ENCODE results near the gene ACOT7. TPM values are rescaled to one million over a fixed set of nuclear protein-coding genes. Genes with fewer than 3 reads are reported as not detected.

The ACOT7 gene
- total RNA-seq, 4 donors from 2014 or later, result 18.6 to 29.4 (median 23.2) TPM

GRCh38 chr1:6273380-6273891 lies 120.1 kb downstream of the ACOT7 start:
- TF ChIP-seq EP300 (IDR thresholded peaks at IDR 0.05) (peak in 1 of 2 donors; percentile 47), POLR2A (IDR thresholded peaks at IDR 0.05) (no peak), CTCF (IDR thresholded peaks at IDR 0.05) (no peak)
- H3K27me3 ChIP-seq, result no peaks in the 10 kb centered on the region
- H3K27ac ChIP-seq, result peak overlapping the region; percentile 24 to 89 (median 69)
- WGBS, 2 donors, result 51 to 64% methylated on average over 19 of the region's 19 CpGs
- no peak for DNase-seq (ENCODE audit: low spot score in 2 of 2)
- no peaks in the 10 kb centered on the region for H3K9me3 ChIP-seq
- peaks cover 0 to 64% (median 43%) of the 10 kb centered on the region in 4 donors for H3K4me1 ChIP-seq
- H3K36me3 ChIP-seq, result no peaks in the 10 kb centered on the region
- no peak overlapping the region for H3K4me3 ChIP-seq

- no peaks in the 10 kb centered on the region for H3K36me3 ChIP-seq
- TF ChIP-seq CTCF (IDR thresholded peaks at IDR 0.05) (no peak), POLR2A (IDR thresholded peaks at IDR 0.05) (no peak), EP300 (IDR thresholded peaks at IDR 0.05) (no peak)
- H3K4me1 ChIP-seq, result peaks cover 0 to 64% (median 43%) of the 10 kb centered on the region in 4 donors
- H3K27me3 ChIP-seq, result no peaks in the 10 kb centered on the region
- H3K27ac ChIP-seq, result peak overlapping the region; percentile 24 to 89 (median 69)
- 59 to 76% methylated on average over 6 of the region's 6 CpGs for WGBS, 2 donors
- H3K4me3 ChIP-seq, result no peak overlapping the region
- no peak for DNase-seq (ENCODE audit: low spot score in 2 of 2)
- no peaks in the 10 kb centered on the region for H3K9me3 ChIP-seq
These were observed 120.7 kb downstream of the ACOT7 start for GRCh38 chr1:6272868-6273267.

- peaks cover 0 to 64% (median 43%) of the 10 kb centered on the region in 4 donors for H3K4me1 ChIP-seq
- H3K4me3 ChIP-seq, result no peak overlapping the region
- H3K27me3 ChIP-seq, result no peaks in the 10 kb centered on the region
- H3K9me3 ChIP-seq, result no peaks in the 10 kb centered on the region
- TF ChIP-seq EP300 (IDR thresholded peaks at IDR 0.05), result no peak
- no peak for TF ChIP-seq POLR2A (IDR thresholded peaks at IDR 0.05)
- no peak for TF ChIP-seq CTCF (IDR thresholded peaks at IDR 0.05)
- peak overlapping the region; percentile 24 to 89 (median 65) for H3K27ac ChIP-seq
- no peak for DNase-seq (ENCODE audit: low spot score in 2 of 2)
- 53 to 57% methylated on average over 9 of the region's 9 CpGs for WGBS, 2 donors
- H3K36me3 ChIP-seq, result no peaks in the 10 kb centered on the region
These were observed 121.1 kb downstream of the ACOT7 start for GRCh38 chr1:6272452-6272851.

GRCh38 chr1:6271554-6271953 lies 122.0 kb downstream of the ACOT7 start:
- Histone ChIP-seq H3K27ac (peak overlapping the region; percentile 1 to 89 (median 76)), H3K9me3 (no peaks in the 10 kb centered on the region), H3K4me1 (peaks cover 0 to 58% (median 38%) of the 10 kb centered on the region in 4 donors), H3K36me3 (no peaks in the 10 kb centered on the region), H3K27me3 (no peaks in the 10 kb centered on the region), H3K4me3 (no peak overlapping the region)
- 24 to 41% methylated on average over 12 of the region's 12 CpGs for WGBS, 2 donors
- DNase-seq (ENCODE audit: low spot score in 2 of 2), result no peak
- TF ChIP-seq EP300 (IDR thresholded peaks at IDR 0.05), result peak in 1 of 2 donors; percentile 77
- TF ChIP-seq POLR2A (IDR thresholded peaks at IDR 0.05), result no peak

- Histone ChIP-seq H3K27me3 (no peaks in the 10 kb centered on the region), H3K4me1 (peaks cover 0 to 53% (median 33%) of the 10 kb centered on the region in 4 donors), H3K9me3 (no peaks in the 10 kb centered on the region), H3K36me3 (no peaks in the 10 kb centered on the region), H3K4me3 (peak overlapping the region in 1 of 4 donors; percentile 4), H3K27ac (peak overlapping the region in 3 of 4 donors; percentile 66 to 87 (median 74))
- TF ChIP-seq CTCF (IDR thresholded peaks at IDR 0.05) (no peak), EP300 (IDR thresholded peaks at IDR 0.05) (no peak), POLR2A (IDR thresholded peaks at IDR 0.05) (no peak)
- DNase-seq (ENCODE audit: low spot score in 2 of 2), result no peak
- WGBS, 2 donors, result 44 to 47% methylated on average over 4 of the region's 4 CpGs
These were observed 122.6 kb downstream of the ACOT7 start for GRCh38 chr1:6271006-6271405.
